Stimulated activated CD8-positive, alpha-beta memory T cell treated with anti-CD3 and anti-CD28 coated beads, Interleukin-12 subunit alpha, Interleukin-12 subunit beta, amount 100 ng/mL, for 1 hour (primary cell): ENCODE data around the gene DCAF5.
A peak's percentile ranks its signal among the peaks of the same experiment; 100 is the strongest.
"Not testable (repeated sequence)": the region's sequence is repeated elsewhere in the genome, so short reads cannot be mapped to it uniquely, and the experiment has no call there.

ENCODE experiments used
- DNase-seq: peaks from one replicate; pipeline ENCODE4 v3.0.0-alpha.2; 2020; ENCODE audit warnings: low read depth

The DCAF5 gene, protein sequence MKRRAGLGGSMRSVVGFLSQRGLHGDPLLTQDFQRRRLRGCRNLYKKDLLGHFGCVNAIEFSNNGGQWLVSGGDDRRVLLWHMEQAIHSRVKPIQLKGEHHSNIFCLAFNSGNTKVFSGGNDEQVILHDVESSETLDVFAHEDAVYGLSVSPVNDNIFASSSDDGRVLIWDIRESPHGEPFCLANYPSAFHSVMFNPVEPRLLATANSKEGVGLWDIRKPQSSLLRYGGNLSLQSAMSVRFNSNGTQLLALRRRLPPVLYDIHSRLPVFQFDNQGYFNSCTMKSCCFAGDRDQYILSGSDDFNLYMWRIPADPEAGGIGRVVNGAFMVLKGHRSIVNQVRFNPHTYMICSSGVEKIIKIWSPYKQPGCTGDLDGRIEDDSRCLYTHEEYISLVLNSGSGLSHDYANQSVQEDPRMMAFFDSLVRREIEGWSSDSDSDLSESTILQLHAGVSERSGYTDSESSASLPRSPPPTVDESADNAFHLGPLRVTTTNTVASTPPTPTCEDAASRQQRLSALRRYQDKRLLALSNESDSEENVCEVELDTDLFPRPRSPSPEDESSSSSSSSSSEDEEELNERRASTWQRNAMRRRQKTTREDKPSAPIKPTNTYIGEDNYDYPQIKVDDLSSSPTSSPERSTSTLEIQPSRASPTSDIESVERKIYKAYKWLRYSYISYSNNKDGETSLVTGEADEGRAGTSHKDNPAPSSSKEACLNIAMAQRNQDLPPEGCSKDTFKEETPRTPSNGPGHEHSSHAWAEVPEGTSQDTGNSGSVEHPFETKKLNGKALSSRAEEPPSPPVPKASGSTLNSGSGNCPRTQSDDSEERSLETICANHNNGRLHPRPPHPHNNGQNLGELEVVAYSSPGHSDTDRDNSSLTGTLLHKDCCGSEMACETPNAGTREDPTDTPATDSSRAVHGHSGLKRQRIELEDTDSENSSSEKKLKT

GRCh38 chr14:69152902-69153151 is at the start of gene DCAF5:
Gene DCAF5 (minus strand): TSS chr14:69153119. CDS start chr14:69152978, 141 bp downstream.
- DNase-seq, result peak; percentile 87

GRCh38 chr14:69199786-69200185 is 46.9 kb upstream of the DCAF5 start:
- DNase-seq, result no peak

- no peak for DNase-seq
These were observed 40.8 kb upstream of the DCAF5 start for GRCh38 chr14:69193721-69194120.

DNA sequence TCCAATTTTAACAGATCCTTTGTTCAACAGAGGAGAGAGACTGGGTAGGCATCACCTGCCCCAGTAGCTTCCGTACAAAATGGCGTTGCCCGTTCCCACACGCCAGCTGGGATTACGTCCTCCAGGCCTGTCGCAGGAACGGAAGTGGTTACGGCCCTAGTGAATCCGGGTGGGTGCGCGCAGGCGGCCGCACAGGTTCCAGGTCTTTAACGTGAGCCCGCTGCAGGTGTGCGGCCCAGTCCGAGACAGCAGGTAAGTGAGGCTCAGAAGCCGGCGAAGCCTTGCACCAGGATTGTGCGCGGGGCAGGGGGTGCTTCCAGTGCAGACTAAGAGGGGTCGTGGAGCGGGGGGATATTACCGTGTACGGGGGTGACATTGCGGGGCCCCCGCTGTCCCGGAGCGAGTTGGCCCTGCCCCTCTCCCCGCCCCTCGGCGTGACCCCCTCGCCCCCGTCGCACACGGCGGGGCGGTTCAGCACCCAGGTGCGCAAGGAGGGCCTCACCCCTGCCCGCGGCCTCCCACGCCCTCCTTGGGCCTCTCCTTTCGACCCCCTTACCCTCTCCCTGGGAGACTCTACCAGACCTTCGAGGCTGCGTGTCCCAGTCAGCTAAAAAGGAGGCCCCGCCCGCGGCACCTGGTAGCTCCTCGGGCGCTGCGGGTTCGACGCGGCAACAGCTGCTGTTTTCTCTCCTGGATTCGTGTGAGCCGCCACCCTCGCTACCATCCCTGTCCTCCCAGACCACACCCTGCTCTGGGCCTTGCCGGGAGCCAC is 38.6 kb upstream of the DCAF5 start, which contains the start of gene EXD2:
Gene EXD2 (plus strand): TSS at position 159 of the 772 bp plus-strand sequence. CDS start 17,973 bp downstream, outside the sequence.
- DNase-seq, result peak; percentile 39

- DNase-seq, result no peak
These were observed 37.3 kb upstream of the DCAF5 start for GRCh38 chr14:69190191-69190590.

DNA sequence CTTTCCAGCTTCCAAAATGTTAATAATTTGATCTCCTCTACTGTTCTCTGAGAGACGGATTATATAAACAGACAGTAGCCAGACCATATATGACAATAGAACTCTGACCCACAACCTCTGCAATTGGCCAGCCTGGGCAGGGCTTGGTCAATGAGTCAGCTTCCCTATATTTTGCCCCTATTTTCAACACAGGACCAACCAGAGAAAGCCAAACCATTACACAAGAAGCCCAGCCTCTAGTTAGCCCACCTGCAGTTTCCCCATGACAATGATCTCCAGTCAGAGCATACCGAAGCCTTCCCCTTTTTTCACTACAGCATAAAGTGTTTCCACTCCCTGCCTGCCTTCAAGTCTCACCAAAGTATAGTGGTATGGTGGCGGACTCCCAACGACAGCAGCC is 30.8 kb upstream of the DCAF5 start:
- no peak for DNase-seq

DNA sequence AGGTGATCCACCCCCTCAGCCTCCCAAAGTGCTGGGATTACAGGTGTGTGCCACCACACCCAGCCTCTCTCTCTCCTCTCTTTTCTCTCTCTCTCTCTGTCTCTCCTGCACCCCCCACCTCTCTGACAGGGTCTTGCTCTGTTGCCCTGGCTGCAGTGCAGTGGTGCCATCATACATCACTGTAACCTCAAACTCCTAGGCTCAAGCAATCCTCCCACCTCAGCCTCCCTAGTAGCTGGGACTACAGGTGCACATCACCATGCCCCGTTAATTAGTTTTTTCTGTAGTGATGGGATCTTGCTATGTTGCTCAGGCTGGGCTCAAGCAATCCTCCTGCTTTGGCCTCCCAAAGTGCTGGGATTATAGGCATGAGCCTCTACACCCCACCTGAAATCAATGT is 29.7 kb upstream of the DCAF5 start:
- DNase-seq, result not testable (repeated sequence)

DNA sequence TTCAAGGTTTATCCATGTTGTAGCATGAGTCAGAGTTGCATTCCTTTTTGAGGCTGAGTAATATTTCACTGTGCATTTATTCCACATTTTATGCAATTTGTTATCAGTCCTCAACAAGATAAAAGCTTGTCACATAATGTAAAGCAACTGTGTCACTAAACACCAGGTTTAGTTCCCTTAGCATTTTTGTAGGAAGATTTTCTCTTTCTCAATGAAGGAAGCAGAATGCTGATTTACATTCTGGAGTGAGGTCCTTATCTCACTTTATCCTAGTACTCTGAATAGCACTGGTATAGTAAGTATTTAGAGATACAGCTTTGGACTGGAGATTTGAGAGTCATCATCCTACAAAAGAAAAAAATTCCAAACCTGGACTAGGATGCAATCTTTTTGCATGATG is 28.6 kb upstream of the DCAF5 start:
- DNase-seq, result no peak

- DNase-seq, result no peak
These were observed 22.2 kb upstream of the DCAF5 start for GRCh38 chr14:69175130-69175529.

DNA sequence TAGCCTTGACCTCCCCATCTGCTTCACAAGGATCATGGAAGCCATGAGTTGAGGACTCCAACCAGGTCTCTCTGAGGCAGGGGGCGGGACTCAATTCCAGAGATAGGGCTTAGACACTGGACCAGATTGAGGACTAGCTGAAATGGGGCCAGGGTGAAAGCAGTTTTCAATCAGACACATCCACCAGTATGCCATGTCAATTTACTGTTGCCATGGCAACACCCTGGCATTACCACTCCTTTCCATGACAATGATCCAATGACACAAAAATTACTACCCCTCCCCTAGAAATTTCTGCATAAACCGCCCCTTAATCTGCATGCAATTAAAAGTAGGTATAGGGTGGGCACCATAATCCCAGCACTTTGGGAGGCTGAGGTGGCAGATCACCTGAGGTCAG is 18.6 kb upstream of the DCAF5 start:
- no peak for DNase-seq

DNA sequence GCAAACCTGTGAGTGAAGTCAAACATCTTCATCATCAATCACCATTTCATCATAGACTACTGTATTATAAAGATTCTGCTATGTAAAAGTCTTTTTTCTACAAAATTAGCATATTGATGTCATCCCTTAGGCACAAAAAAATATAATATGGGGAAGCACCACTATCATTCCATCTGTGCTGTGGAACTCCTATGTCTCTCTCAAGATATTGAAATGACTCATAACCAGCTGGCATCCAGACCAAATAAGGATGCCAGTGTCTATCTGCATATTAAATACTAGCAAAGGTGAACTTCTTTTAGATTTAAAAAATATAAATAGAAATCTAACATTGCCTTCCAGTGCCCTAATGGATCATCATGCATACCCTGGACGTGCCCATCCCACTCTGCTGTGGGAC is 17.9 kb upstream of the DCAF5 start:
- no peak for DNase-seq

DNA sequence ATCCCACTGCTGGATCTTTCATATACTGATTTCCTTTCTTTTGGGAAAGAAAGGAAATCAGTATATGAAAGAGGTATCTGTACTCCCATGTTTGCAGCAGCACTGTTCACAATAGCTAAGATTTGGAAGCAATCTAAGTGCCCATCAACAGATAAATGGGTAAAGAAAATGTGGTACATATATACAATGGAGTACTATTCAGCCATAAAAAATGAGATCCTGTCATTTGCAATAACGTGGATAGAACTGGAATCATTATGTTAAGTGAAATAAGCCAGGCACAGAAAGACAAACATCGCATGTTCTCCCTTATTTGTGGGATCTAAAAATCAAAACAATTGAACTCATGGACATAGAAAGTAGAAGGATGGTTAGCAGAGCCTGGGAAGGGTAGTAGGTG is 12.9 kb upstream of the DCAF5 start:
- not testable (repeated sequence) for DNase-seq

DNA sequence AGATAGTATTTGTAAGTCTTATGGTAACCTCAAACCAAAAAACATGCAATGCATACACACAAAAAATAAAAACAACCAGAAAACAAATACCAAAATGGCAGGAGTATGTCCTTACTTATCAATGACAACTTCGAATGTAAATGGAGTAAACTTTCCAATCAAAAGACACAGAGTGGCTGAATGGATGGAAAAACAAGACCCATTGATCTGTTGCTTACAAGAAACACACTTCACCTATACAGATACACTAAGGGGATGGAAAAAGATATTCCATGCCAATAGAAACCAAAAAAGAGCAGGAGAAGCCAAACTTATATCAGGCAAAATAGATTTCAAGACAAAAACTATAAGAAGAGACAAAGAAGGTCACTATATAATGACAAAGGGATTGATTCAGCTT is 8.7 kb upstream of the DCAF5 start:
- no peak for DNase-seq

GRCh38 chr14:69156224-69156623 is 3.3 kb upstream of the DCAF5 start:
- no peak for DNase-seq

DNA sequence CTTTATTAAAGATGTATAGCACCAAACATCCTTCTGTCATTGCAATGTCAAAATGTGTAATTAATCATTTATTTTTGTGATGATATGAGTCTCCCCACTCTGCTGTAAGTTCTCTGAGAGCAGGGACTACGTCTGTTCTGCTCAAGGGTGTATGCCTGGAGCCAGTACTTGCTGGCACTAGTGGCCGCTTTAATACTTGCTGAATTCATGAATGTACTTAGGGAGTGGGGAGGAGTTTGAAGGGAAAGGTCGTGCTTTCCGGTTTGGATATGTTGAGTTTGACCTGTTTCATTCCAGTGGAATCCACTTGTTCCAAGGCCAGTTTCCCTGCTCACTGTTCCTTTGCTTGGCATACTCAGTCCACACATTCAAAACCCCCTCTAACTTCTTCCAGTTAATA is 1.9 kb upstream of the DCAF5 start:
- no peak for DNase-seq

GRCh38 chr14:69153873-69154270 is 953 bp upstream of the DCAF5 start:
- DNase-seq, result no peak

GRCh38 chr14:69153152-69153872 is 393 bp upstream of the DCAF5 start:
- no peak for DNase-seq

- peak; percentile 15 for DNase-seq
These were observed 578 bp downstream of the DCAF5 start for GRCh38 chr14:69152181-69152901.

GRCh38 chr14:69151458-69152180 is 1.3 kb downstream of the DCAF5 start:
- peak; percentile 53 for DNase-seq
